ENCODE data around the gene KCNQ1. TPM values are rescaled to one million over a fixed set of nuclear protein-coding genes. Genes with fewer than 3 reads are reported as not detected.

Gene KCNQ1
- total and polyA plus RNA-seq, 7 donors = 0.48 to 3.1 (median 1.1) TPM

DNA sequence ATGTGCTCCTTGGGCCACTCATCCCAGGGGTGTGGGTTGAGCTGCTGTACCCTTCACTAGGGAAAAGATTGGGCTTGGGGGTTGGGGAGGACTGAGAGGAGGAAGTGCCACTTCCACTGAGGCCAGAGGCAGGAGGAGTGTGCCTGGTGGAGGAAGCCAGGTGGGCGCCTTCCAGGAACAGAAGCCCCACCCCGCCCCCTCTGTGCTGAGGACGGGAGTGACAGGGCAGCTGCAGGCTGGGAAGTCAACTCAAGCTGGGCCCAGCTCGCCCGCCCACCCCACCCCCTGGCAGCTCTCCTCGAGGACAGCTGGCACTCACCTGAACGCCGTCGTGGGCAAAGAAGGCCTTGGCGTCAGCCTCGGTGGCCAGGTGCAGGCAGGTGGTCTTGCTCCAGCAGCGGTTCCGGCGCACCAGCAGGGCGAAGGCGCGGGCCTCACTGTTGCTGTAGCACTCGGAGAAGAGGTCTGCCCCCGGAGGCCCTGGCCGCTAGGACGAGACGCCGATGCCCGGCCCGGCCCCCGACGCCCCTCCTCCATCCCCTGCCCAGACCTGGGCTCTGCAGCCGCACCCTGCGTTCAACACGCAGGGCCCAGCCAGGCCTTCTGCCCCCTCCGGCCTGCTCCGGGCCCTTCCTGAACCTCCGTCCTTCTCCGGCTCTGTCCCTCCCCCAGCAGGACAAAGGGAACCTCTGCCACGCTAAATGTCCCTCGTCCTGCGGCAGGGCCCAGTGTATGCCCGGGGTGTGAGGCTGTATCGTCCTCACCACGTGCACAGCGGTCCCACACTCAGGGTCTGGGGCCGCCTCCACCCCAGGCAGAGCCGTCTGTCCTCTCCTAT is 30.8 kb upstream of the KCNQ1 start:
- Histone ChIP-seq H3K36me3 (ENCODE audit: insufficient read depth in 1 of 2, low read depth in 1 of 2) (no peaks in the 10 kb centered on the region), H3K27me3 (ENCODE audit: insufficient read depth in 3 of 3, low read length in 2 of 3) (no peaks in the 10 kb centered on the region), H3K4me1 (no peaks in the 10 kb centered on the region), H3K9me3 (no peaks in the 10 kb centered on the region), H3K4me3 (no peak overlapping the region), H3K27ac (no peak overlapping the region)
- 46 to 56% (median 48%) methylated on average over 35 to 43 of the region's 43 CpGs for WGBS, 3 donors
- TF ChIP-seq, protein P1, sequence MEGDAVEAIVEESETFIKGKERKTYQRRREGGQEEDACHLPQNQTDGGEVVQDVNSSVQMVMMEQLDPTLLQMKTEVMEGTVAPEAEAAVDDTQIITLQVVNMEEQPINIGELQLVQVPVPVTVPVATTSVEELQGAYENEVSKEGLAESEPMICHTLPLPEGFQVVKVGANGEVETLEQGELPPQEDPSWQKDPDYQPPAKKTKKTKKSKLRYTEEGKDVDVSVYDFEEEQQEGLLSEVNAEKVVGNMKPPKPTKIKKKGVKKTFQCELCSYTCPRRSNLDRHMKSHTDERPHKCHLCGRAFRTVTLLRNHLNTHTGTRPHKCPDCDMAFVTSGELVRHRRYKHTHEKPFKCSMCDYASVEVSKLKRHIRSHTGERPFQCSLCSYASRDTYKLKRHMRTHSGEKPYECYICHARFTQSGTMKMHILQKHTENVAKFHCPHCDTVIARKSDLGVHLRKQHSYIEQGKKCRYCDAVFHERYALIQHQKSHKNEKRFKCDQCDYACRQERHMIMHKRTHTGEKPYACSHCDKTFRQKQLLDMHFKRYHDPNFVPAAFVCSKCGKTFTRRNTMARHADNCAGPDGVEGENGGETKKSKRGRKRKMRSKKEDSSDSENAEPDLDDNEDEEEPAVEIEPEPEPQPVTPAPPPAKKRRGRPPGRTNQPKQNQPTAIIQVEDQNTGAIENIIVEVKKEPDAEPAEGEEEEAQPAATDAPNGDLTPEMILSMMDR (IDR thresholded peaks at IDR 0.05) = no peak
- DNase-seq = no peak
- intact Hi-C loops (cut with DNase I) = loop anchor here in 1 of 2 donors (10.0 kb wide), 1 partner anchor 249 kb away; the partner anchor contains the start of gene INS
- ATAC-seq = peak in 3 of 4 donors; percentile 53 to 72 (median 61)

DNA sequence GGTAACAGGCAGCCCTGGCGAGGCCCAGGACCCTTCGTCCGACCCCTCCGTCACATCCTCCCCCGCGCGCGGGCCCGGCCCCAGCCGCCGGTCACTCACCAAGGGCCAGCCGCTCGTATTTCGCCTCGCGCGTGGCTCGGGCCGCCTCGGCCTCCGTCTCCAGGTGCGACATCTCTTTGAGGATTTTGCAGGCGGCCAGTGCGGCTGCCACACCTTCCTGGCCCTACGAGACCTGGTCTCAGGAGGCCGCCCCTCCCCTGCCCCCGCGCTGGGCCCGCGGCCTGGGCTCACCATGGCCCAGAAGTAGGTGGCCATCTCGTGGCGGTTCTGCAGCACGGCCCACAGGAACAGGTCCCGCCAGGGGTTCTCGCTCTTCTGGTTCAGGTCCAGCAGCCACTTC is 30.2 kb upstream of the KCNQ1 start:
- ATAC-seq (no peak), DNase-seq (no peak)
- no peak overlapping the region for H3K27ac ChIP-seq
- intact Hi-C loops (cut with DNase I) = loop anchor here in 1 of 2 donors (10.0 kb wide), 1 partner anchor 250 kb away; the partner anchor contains the start of gene INS
- H3K4me1 ChIP-seq = no peaks in the 10 kb centered on the region
- TF ChIP-seq, protein P1 (IDR thresholded peaks at IDR 0.05) = no peak
- WGBS, 3 donors = 81 to 93% (median 87%) methylated on average over 35 of the region's 35 CpGs
- H3K27me3 ChIP-seq (ENCODE audit: insufficient read depth in 3 of 3, low read length in 2 of 3) = no peaks in the 10 kb centered on the region
- H3K4me3 ChIP-seq = no peak overlapping the region
- no peaks in the 10 kb centered on the region for H3K9me3 ChIP-seq
- no peaks in the 10 kb centered on the region for H3K36me3 ChIP-seq (ENCODE audit: insufficient read depth in 1 of 2, low read depth in 1 of 2)

DNA sequence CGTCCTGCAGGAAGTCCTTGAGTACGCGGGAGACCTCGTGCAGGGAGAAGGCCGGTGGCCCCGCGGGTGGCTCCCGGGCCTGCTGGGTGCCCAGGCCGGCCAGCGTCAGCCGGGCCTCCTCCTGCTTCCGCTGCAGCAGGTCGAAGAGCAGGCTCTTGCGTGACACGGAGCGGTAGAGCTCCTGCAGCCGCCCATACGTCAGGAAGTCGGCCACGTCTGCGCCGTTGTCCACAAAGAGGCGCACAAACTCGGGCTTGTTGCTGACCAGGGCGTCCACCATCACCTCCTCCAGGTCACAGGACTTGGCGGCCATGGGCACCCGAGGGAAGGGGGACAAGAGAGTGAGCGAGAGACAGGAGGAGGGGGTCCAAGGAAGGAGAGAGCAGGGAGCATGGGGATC is 29.6 kb upstream of the KCNQ1 start:
- ATAC-seq (no peak), DNase-seq (no peak)
- Histone ChIP-seq H3K36me3 (ENCODE audit: insufficient read depth in 1 of 2, low read depth in 1 of 2) (no peaks in the 10 kb centered on the region), H3K4me3 (no peak overlapping the region), H3K4me1 (no peaks in the 10 kb centered on the region), H3K27me3 (ENCODE audit: insufficient read depth in 3 of 3, low read length in 2 of 3) (no peaks in the 10 kb centered on the region), H3K9me3 (no peaks in the 10 kb centered on the region), H3K27ac (no peak overlapping the region)
- 87 to 90% (median 88%) methylated on average over 27 to 28 of the region's 28 CpGs for WGBS, 3 donors
- intact Hi-C loops (cut with DNase I) = loop anchor here in 1 of 2 donors (10.0 kb wide), 1 partner anchor 250 kb away; the partner anchor contains the start of gene INS
- TF ChIP-seq, protein P1 (IDR thresholded peaks at IDR 0.05) = no peak

DNA sequence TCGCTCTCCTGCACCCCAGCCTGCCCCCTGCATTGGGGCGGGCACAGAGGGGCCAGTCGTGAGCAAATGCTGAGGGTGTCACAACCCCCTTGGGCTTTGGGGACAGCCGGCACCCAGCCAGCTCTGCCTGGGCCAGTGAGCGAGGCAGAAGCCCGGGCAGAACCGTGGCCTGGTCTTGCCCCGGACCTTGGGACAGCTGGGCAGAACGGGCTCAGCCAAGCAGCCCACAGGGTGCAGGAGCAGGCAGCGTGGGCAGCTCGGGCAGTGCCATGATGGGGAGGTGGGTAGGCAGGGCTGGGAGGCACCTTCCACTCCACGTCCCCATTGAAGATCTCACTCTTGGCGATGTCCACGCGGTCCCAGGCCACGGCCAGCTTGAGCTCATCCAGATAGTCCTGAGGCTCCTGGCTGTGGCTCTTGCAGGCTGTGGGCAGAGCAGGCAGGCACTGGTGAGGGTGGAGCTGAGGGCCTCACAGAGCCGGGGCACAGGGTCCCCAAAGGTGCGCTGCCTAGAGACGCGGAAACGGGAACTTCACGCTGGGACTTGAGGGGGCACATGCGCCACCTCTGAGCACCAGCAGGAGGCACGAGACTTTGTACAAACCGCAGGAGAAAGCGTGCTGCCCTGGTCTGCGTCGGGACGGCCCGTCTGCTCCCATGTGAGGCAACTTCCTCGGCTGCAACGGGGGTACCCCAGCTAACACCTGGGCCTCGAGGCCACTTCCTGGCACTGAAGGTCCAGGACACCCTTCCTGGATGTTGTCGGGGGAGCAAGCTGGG is 29.0 kb upstream of the KCNQ1 start:
- no peaks in the 10 kb centered on the region for H3K4me1 ChIP-seq
- no peaks in the 10 kb centered on the region for H3K27me3 ChIP-seq (ENCODE audit: insufficient read depth in 3 of 3, low read length in 2 of 3)
- TF ChIP-seq, protein P1 (IDR thresholded peaks at IDR 0.05) = no peak
- intact Hi-C loops (cut with DNase I) = loop anchor here in 1 of 2 donors (10.0 kb wide), 1 partner anchor 251 kb away; the partner anchor contains the start of gene INS
- DNase-seq (no peak), ATAC-seq (no peak)
- 77 to 86% (median 81%) methylated on average over 34 of the region's 34 CpGs for WGBS, 3 donors
- H3K36me3 ChIP-seq (ENCODE audit: insufficient read depth in 1 of 2, low read depth in 1 of 2) = no peaks in the 10 kb centered on the region
- H3K27ac ChIP-seq = no peak overlapping the region
- H3K9me3 ChIP-seq = no peaks in the 10 kb centered on the region
- H3K4me3 ChIP-seq = no peak overlapping the region

Measured in psoas muscle (tissue), 8 donors.